Measurements from ENCODE around the gene RAD23A.
"Not testable (repeated sequence)": the region's sequence is repeated elsewhere in the genome, so short reads cannot be mapped to it uniquely, and the experiment has no call there.

- not testable (repeated sequence) for TF ChIP-seq EP300, POLR2A (IDR thresholded peaks at IDR 0.05)
- TF ChIP-seq, protein P1, sequence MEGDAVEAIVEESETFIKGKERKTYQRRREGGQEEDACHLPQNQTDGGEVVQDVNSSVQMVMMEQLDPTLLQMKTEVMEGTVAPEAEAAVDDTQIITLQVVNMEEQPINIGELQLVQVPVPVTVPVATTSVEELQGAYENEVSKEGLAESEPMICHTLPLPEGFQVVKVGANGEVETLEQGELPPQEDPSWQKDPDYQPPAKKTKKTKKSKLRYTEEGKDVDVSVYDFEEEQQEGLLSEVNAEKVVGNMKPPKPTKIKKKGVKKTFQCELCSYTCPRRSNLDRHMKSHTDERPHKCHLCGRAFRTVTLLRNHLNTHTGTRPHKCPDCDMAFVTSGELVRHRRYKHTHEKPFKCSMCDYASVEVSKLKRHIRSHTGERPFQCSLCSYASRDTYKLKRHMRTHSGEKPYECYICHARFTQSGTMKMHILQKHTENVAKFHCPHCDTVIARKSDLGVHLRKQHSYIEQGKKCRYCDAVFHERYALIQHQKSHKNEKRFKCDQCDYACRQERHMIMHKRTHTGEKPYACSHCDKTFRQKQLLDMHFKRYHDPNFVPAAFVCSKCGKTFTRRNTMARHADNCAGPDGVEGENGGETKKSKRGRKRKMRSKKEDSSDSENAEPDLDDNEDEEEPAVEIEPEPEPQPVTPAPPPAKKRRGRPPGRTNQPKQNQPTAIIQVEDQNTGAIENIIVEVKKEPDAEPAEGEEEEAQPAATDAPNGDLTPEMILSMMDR (IDR thresholded peaks at IDR 0.05), result not testable (repeated sequence)
Observed at GRCh38 chr19:12952050-12952449, 6.4 kb downstream of the RAD23A start.
